Dedifferentiated amniotic fluid mesenchymal stem cell (primary cell): Measurements from ENCODE around the gene MRPL52.

Source experiments
- DNase-seq: peaks from one replicate; pipeline ENCODE4 v3.0.0-alpha.2; 2016; ENCODE audit errors: extremely low spot score

MRPL52 gene

GRCh38 chr14:22882064-22882463 is 52.4 kb downstream of the MRPL52 start:
- no peak for DNase-seq

GRCh38 chr14:22882529-22883172 is 53.0 kb downstream of the MRPL52 start:
- no peak for DNase-seq

- DNase-seq, result no peak
Observed at GRCh38 chr14:22883173-22883976, 53.7 kb downstream of the MRPL52 start, which contains the start of gene REM2. Gene REM2, plus strand, starts transcription at chr14:22883222. Its CDS starts 66 bp downstream, at chr14:22883288.

GRCh38 chr14:22884076-22884737 is 54.5 kb downstream of the MRPL52 start:
- no peak for DNase-seq
